IPS-NIHi7 (cell line): ENCODE measurements around the gene SCARF1.

Experiments
- DNase-seq: peaks from one replicate; pipeline ENCODE4 v3.0.0; 2012; ENCODE audit warnings: mixed read lengths; ENCODE audit errors: extremely low spot score

The SCARF1 gene

GRCh38 chr17:1629504-1630310, 15.8 kb downstream of the SCARF1 start:
- DNase-seq: peak; percentile 67

GRCh38 chr17:1628856-1629503, 16.6 kb downstream of the SCARF1 start:
- peak; percentile 98 for DNase-seq

- peak; percentile 95 for DNase-seq
Observed at GRCh38 chr17:1627982-1628855, 17.3 kb downstream of the SCARF1 start, which contains the start of gene SLC43A2. SLC43A2 (minus strand) TSS chr17:1628834; CDS start chr17:1627874, 960 bp downstream.

- no peak for DNase-seq
Observed at GRCh38 chr17:1627182-1627981, 18.1 kb downstream of the SCARF1 start.

GRCh38 chr17:1626333-1626732, 19.2 kb downstream of the SCARF1 start:
- DNase-seq: no peak

GRCh38 chr17:1625581-1625980, 20.0 kb downstream of the SCARF1 start:
- no peak for DNase-seq

- DNase-seq: no peak
Observed at GRCh38 chr17:1625053-1625452, 20.5 kb downstream of the SCARF1 start.

- no peak for DNase-seq
Observed at GRCh38 chr17:1624650-1625049, 20.9 kb downstream of the SCARF1 start.

GRCh38 chr17:1623057-1623630, 22.4 kb downstream of the SCARF1 start:
- no peak for DNase-seq

GRCh38 chr17:1621273-1621954, 24.1 kb downstream of the SCARF1 start:
- DNase-seq: no peak

- no peak for DNase-seq
Observed at GRCh38 chr17:1620486-1620885, 25.0 kb downstream of the SCARF1 start.

- no peak for DNase-seq
Observed at GRCh38 chr17:1617620-1618174, 27.8 kb downstream of the SCARF1 start.

- no peak for DNase-seq
Observed at GRCh38 chr17:1616101-1616500, 29.4 kb downstream of the SCARF1 start.

- DNase-seq: peak; percentile 5
Observed at GRCh38 chr17:1612400-1612799, 33.1 kb downstream of the SCARF1 start.

- no peak for DNase-seq
Observed at GRCh38 chr17:1611715-1612114, 33.8 kb downstream of the SCARF1 start.

- DNase-seq: no peak
Observed at GRCh38 chr17:1608676-1609075, 36.9 kb downstream of the SCARF1 start.

- peak; percentile 6 for DNase-seq
Observed at GRCh38 chr17:1607971-1608320, 37.6 kb downstream of the SCARF1 start.

GRCh38 chr17:1606352-1606985, 39.1 kb downstream of the SCARF1 start:
- no peak for DNase-seq

GRCh38 chr17:1605681-1606351, 39.7 kb downstream of the SCARF1 start:
- DNase-seq: no peak
